ENCODE results near the gene TIGAR.
A peak's percentile ranks its signal among the peaks of the same experiment; 100 is the strongest.

TIGAR gene

GRCh38 chr12:4282103-4282891 is 38.7 kb upstream of the TIGAR start:
- no peaks in the 10 kb centered on the region for H3K27me3 ChIP-seq (ENCODE audit: insufficient read depth, low read length, poor library complexity, severe bottlenecking)
- H3K36me3 ChIP-seq (ENCODE audit: insufficient read depth, low read length), result no peaks in the 10 kb centered on the region
- H3K79me2 ChIP-seq (ENCODE audit: insufficient read depth, low read length), result no peaks in the 10 kb centered on the region
- no peak overlapping the region for H3K4me3 ChIP-seq (ENCODE audit: low read length, poor library complexity, severe bottlenecking)
- no peak overlapping the region for H3K9ac ChIP-seq (ENCODE audit: low read depth, low read length, poor library complexity, severe bottlenecking)
- TF ChIP-seq, protein P1, sequence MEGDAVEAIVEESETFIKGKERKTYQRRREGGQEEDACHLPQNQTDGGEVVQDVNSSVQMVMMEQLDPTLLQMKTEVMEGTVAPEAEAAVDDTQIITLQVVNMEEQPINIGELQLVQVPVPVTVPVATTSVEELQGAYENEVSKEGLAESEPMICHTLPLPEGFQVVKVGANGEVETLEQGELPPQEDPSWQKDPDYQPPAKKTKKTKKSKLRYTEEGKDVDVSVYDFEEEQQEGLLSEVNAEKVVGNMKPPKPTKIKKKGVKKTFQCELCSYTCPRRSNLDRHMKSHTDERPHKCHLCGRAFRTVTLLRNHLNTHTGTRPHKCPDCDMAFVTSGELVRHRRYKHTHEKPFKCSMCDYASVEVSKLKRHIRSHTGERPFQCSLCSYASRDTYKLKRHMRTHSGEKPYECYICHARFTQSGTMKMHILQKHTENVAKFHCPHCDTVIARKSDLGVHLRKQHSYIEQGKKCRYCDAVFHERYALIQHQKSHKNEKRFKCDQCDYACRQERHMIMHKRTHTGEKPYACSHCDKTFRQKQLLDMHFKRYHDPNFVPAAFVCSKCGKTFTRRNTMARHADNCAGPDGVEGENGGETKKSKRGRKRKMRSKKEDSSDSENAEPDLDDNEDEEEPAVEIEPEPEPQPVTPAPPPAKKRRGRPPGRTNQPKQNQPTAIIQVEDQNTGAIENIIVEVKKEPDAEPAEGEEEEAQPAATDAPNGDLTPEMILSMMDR (conservative IDR thresholded peaks at IDR 0.05; ENCODE audit: low read length), result no peak
- 0 out of 2 replicates have a peak, but pooled peaks cover 4% of the 10 kb centered on the region for H3F3A ChIP-seq (ENCODE audit: low read depth)
- peaks cover 27% of the 10 kb centered on the region for H3K4me1 ChIP-seq (ENCODE audit: insufficient read depth, low read length, poor library complexity, severe bottlenecking)
- H3K4me2 ChIP-seq (ENCODE audit: low read depth, low read length, poor library complexity, severe bottlenecking), result no peak overlapping the region
- peaks cover 6% of the 10 kb centered on the region for H4K20me1 ChIP-seq (ENCODE audit: insufficient read depth, low read length, poor library complexity, severe bottlenecking)
- H2AFZ ChIP-seq (ENCODE audit: low read length), result no peak overlapping the region
- H3K9me2 ChIP-seq (replicated peaks; ENCODE audit: low read depth, low read length), result no peaks in the 10 kb centered on the region
- H3K9me3 ChIP-seq (ENCODE audit: insufficient read depth, low read depth, low read length), result no peaks in the 10 kb centered on the region

- Histone ChIP-seq H3K4me2 (ENCODE audit: low read depth, low read length, poor library complexity, severe bottlenecking) (no peak overlapping the region), H3K4me1 (ENCODE audit: insufficient read depth, low read length, poor library complexity, severe bottlenecking) (peaks cover 21% of the 10 kb centered on the region), H3K9me2 (replicated peaks; ENCODE audit: low read depth, low read length) (no peaks in the 10 kb centered on the region), H3K4me3 (ENCODE audit: low read length, poor library complexity, severe bottlenecking) (no peak overlapping the region), H2AFZ (ENCODE audit: low read length) (no peak overlapping the region), H3K9me3 (ENCODE audit: insufficient read depth, low read depth, low read length) (no peaks in the 10 kb centered on the region), H3K9ac (ENCODE audit: low read depth, low read length, poor library complexity, severe bottlenecking) (no peak overlapping the region), H3F3A (ENCODE audit: low read depth) (0 out of 2 replicates have a peak, but pooled peaks cover 4% of the 10 kb centered on the region), H4K20me1 (ENCODE audit: insufficient read depth, low read length, poor library complexity, severe bottlenecking) (peaks cover 6% of the 10 kb centered on the region), H3K79me2 (ENCODE audit: insufficient read depth, low read length) (no peaks in the 10 kb centered on the region), H3K27me3 (ENCODE audit: insufficient read depth, low read length, poor library complexity, severe bottlenecking) (no peaks in the 10 kb centered on the region), H3K36me3 (ENCODE audit: insufficient read depth, low read length) (no peaks in the 10 kb centered on the region)
- TF ChIP-seq, protein P1 (conservative IDR thresholded peaks at IDR 0.05; ENCODE audit: low read length), result peak; percentile 28; the same call in 1 of the 2 replicates
- TF ChIP-seq EZH2phosphoT487 (IDR thresholded peaks at IDR 0.05; ENCODE audit: borderline replicate concordance), result no peak
Measured at GRCh38 chr12:4282892-4283511, 38.0 kb upstream of the TIGAR start.

- no peaks in the 10 kb centered on the region for H3K36me3 ChIP-seq (ENCODE audit: insufficient read depth, low read length)
- H3K27me3 ChIP-seq (ENCODE audit: insufficient read depth, low read length, poor library complexity, severe bottlenecking), result no peaks in the 10 kb centered on the region
- H3K9ac ChIP-seq (ENCODE audit: low read depth, low read length, poor library complexity, severe bottlenecking), result no peak overlapping the region
- H3K4me1 ChIP-seq (ENCODE audit: insufficient read depth, low read length, poor library complexity, severe bottlenecking), result peaks cover 16% of the 10 kb centered on the region
- H3K4me3 ChIP-seq (ENCODE audit: low read length, poor library complexity, severe bottlenecking), result no peak overlapping the region
- H3F3A ChIP-seq (ENCODE audit: low read depth), result 0 out of 2 replicates have a peak, but pooled peaks cover 4% of the 10 kb centered on the region
- TF ChIP-seq, protein P1 (conservative IDR thresholded peaks at IDR 0.05; ENCODE audit: low read length), result no peak
- no peak for TF ChIP-seq EZH2phosphoT487 (IDR thresholded peaks at IDR 0.05; ENCODE audit: borderline replicate concordance)
- no peak overlapping the region for H2AFZ ChIP-seq (ENCODE audit: low read length)
- peaks cover 6% of the 10 kb centered on the region for H4K20me1 ChIP-seq (ENCODE audit: insufficient read depth, low read length, poor library complexity, severe bottlenecking)
- no peaks in the 10 kb centered on the region for H3K9me2 ChIP-seq (replicated peaks; ENCODE audit: low read depth, low read length)
- no peaks in the 10 kb centered on the region for H3K9me3 ChIP-seq (ENCODE audit: insufficient read depth, low read depth, low read length)
- no peak overlapping the region for H3K4me2 ChIP-seq (ENCODE audit: low read depth, low read length, poor library complexity, severe bottlenecking)
- no peaks in the 10 kb centered on the region for H3K79me2 ChIP-seq (ENCODE audit: insufficient read depth, low read length)
Measured at GRCh38 chr12:4283512-4284255, 37.3 kb upstream of the TIGAR start.
